ENCODE measurements around the gene INSIG1.

GRCh38 chr7:155293721-155294510, 3.8 kb upstream of the INSIG1 start:
- TF ChIP-seq CTCF (conservative IDR thresholded peaks at IDR 0.05 in 1 of 2, IDR thresholded peaks at IDR 0.05 in 1 of 2; ENCODE audit: extremely low read depth in 1 of 2, insufficient read depth in 1 of 2, low read depth in 1 of 2, low read length in 2 of 2) (no peak), EZH2 (IDR thresholded peaks at IDR 0.05; ENCODE audit: borderline replicate concordance, low read length) (no peak)

Measured in mammary epithelial cell (primary cell).